ENCODE measurements around the gene SF3B3.

- TF ChIP-seq CTCF (conservative IDR thresholded peaks at IDR 0.05 in 1 of 2, IDR thresholded peaks at IDR 0.05 in 1 of 2; ENCODE audit: low read depth in 1 of 2, low read length in 2 of 2) (no peak), EZH2 (IDR thresholded peaks at IDR 0.05; ENCODE audit: low read length, missing control alignments) (no peak)
Measured at GRCh38 chr16:70598937-70599503, 75.4 kb downstream of the SF3B3 start.
